Mucosa of descending colon (tissue), 3 donors: ENCODE results near the gene MRPS10. TPM values are rescaled to one million over a fixed set of nuclear protein-coding genes. Genes with fewer than 3 reads are reported as not detected.

Experiments
- ATAC-seq: fragments of 200-7000 bp; cut with Tn5 transposase; one replicate; pipeline ENCODE4 v1.9.1; 2020; ENCODE audit warnings: mild to moderate bottlenecking, moderate library complexity
- DNase-seq, 3 donors: peaks; one replicate each; pipeline ENCODE4 v3.0.0-alpha.2; 2020
- H3K36me3 ChIP-seq: fragments of 200-600 bp; one replicate; pipeline ENCODE4 v1.8.0; 2021; ENCODE audit warnings: low read depth, mild to moderate bottlenecking
- H3K4me1 ChIP-seq: fragments of 200-600 bp; one replicate; pipeline ENCODE4 v1.8.0; 2021; ENCODE audit warnings: low read depth, mild to moderate bottlenecking
- H3K4me3 ChIP-seq: fragments of 200-600 bp; one replicate; pipeline ENCODE4 v1.8.0; 2021; ENCODE audit warnings: mild to moderate bottlenecking
- H3K9me3 ChIP-seq: fragments of 200-600 bp; one replicate; pipeline ENCODE4 v1.8.0; 2021; ENCODE audit warnings: mild to moderate bottlenecking
- CTCF ChIP-seq: fragments of 200-600 bp; IDR thresholded peaks from one replicate; pipeline ENCODE4 v1.8.0; 2022; ENCODE audit warnings: antibody characterized with exemption, mild to moderate bottlenecking
- intact Hi-C, 2 donors: fragments of 100-400 bp; cut with DNase I in 1 of 2; cut with micrococcal nuclease in 1 of 2; formaldehyde crosslinking; loops; one replicate each; pipeline versions ENCODE4 v1.11.0 to v1.11.1; 2022; cut with DNase I, micrococcal nuclease
- total RNA-seq, 3 donors: library from RNA; stranded (reverse); fragmentation: NEBNext Ultra II Directional in 2 of 3; extraction: Animal tissue kit (Norgen Biotek cat#: 25700) in 2 of 3; gene quantifications; one replicate each; pipeline versions ENCODE4 v1.2.1 to v1.2.4, GENCODE V29; 2021 to 2023
- donor health status: DM: no; HTN: no; CAD: no; lungs with moderate emphysema.
- donor health status: DM: no; HTN: no; CAD: no.
- donor health status: DM: no; HTN: yes; CAD: no.

Gene MRPS10
- total RNA-seq, 3 donors from 2014 or later, result 22.2 to 31.7 (median 31.5) TPM

- ATAC-seq (peak; percentile 84), DNase-seq (peak in 1 of 3 donors; percentile 62)
- intact Hi-C loops, result no loop called here
- Histone ChIP-seq H3K9me3 (no peaks in the 10 kb centered on the region), H3K4me3 (no peak overlapping the region), H3K4me1 (no peaks in the 10 kb centered on the region), H3K36me3 (no peaks in the 10 kb centered on the region)
- TF ChIP-seq CTCF, result no peak
Observed at GRCh38 chr6:42159431-42160024, 58.1 kb downstream of the MRPS10 start.

- no peak overlapping the region for H3K4me3 ChIP-seq
- intact Hi-C loops, result no loop called here
- H3K9me3 ChIP-seq, result no peaks in the 10 kb centered on the region
- DNase-seq (no peak), ATAC-seq (no peak)
- no peaks in the 10 kb centered on the region for H3K36me3 ChIP-seq
- no peak for TF ChIP-seq CTCF
- H3K4me1 ChIP-seq, result no peaks in the 10 kb centered on the region
Observed at GRCh38 chr6:42158631-42159030, 59.0 kb downstream of the MRPS10 start.

- Histone ChIP-seq H3K9me3 (no peaks in the 10 kb centered on the region), H3K4me1 (no peaks in the 10 kb centered on the region), H3K36me3 (no peaks in the 10 kb centered on the region), H3K4me3 (no peak overlapping the region)
- no peak for TF ChIP-seq CTCF
- DNase-seq (no peak), ATAC-seq (no peak)
- intact Hi-C loops, result no loop called here
Observed at GRCh38 chr6:42158011-42158410, 59.6 kb downstream of the MRPS10 start.

Other genes starting within 250 kb of the MRPS10 start
- 10 to 100 TPM; 22.1 to 35.2 (median 25.0) TPM for gene TAF8, start 167.3 kb downstream of the MRPS10 start, total RNA-seq
- 10 to 100 TPM; 22.2 to 67.6 (median 57.6) TPM for gene C6orf132, start 75.2 kb downstream of the MRPS10 start, total RNA-seq
- not detected for gene GUCA1A, start 44.5 kb downstream of the MRPS10 start, total RNA-seq
- gene GUCA1B, start 22.9 kb downstream of the MRPS10 start, total RNA-seq, result 1 to 10 TPM in 1 of 3 donors, under 1 TPM in 2; 0.81 to 3.1 (median 0.99) TPM
- 10 to 100 TPM in 1 of 3 donors, 1 to 10 TPM in 2; 2.8 to 11.2 (median 3.8) TPM for gene TRERF1, start 234.1 kb upstream of the MRPS10 start, total RNA-seq